Left ventricle myocardium inferior (tissue), 1 donor: ENCODE results near the gene PIGN. TPM values are rescaled to one million over a fixed set of nuclear protein-coding genes. Genes with fewer than 3 reads are reported as not detected.

ENCODE experiments used
- DNase-seq: peaks from one replicate; pipeline ENCODE4 v3.0.0-alpha.2; 2020
- H3K27ac ChIP-seq: fragments of 200-600 bp; replicated peaks from 2 replicates; pipeline ENCODE4 v1.8.0; 2021
- H3K27me3 ChIP-seq: fragments of 200-600 bp; 2 replicates; pipeline ENCODE4 v1.8.0; 2021; ENCODE audit warnings: low read depth
- H3K36me3 ChIP-seq: fragments of 200-600 bp; 2 replicates; pipeline ENCODE4 v1.8.0; 2021
- H3K4me1 ChIP-seq: fragments of 200-600 bp; 2 replicates; pipeline ENCODE4 v1.8.0; 2021
- H3K4me3 ChIP-seq: fragments of 200-600 bp; 2 replicates; pipeline ENCODE4 v1.8.0; 2021; ENCODE audit warnings: mild to moderate bottlenecking, moderate library complexity
- H3K9me3 ChIP-seq: fragments of 200-600 bp; replicated peaks from 2 replicates; pipeline ENCODE4 v1.8.0; 2021
- intact Hi-C: fragments of 100-400 bp; cut with micrococcal nuclease; formaldehyde crosslinking; loops from one replicate; pipeline ENCODE4 v1.11.0; 2022
- total RNA-seq: library from RNA; stranded (reverse); fragmentation: NEBNext Ultra II Directional; extraction: Animal tissue kit (Norgen Biotek cat#: 25700); gene quantifications from one replicate; pipeline ENCODE4 v1.2.1, GENCODE V29; 2021
- TF ChIP-seq, protein P1 (sequence below): fragments of 200-600 bp; IDR thresholded peaks from 2 replicates; pipeline ENCODE4 v1.8.0; 2021; ENCODE audit warnings: antibody characterized with exemption, mild to moderate bottlenecking, borderline replicate concordance
- donor health status: DM: no; HTN: yes; CAD: no; lungs with severe emphysema.

Gene PIGN
- total RNA-seq, 1 donor from 2014 or later = 19.7 TPM

DNA sequence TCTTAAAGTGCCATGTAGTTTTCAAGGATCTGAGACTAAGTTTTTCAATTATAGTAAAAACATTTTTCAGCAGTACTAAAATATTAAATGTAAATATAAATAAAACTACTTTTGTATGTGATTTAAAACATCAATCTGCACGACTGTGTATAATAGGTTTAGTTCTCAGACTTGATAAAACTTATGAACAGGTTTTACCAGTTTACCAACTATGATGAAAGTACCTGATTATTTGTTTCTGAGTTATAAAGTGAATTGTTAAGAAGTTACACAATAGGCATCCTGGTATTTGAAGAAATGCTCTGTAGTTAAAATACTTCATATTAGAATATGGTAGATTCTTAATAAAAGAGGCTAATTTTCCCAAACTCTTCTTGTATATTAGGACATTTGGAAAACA lies 15.0 kb upstream of the PIGN start:
- no peak for DNase-seq
- H3K36me3 ChIP-seq = no peaks in the 10 kb centered on the region
- no peaks in the 10 kb centered on the region for H3K9me3 ChIP-seq
- intact Hi-C loops = no loop called here
- H3K4me1 ChIP-seq = peaks cover 29% of the 10 kb centered on the region
- H3K27ac ChIP-seq = no peak overlapping the region
- TF ChIP-seq, protein P1, sequence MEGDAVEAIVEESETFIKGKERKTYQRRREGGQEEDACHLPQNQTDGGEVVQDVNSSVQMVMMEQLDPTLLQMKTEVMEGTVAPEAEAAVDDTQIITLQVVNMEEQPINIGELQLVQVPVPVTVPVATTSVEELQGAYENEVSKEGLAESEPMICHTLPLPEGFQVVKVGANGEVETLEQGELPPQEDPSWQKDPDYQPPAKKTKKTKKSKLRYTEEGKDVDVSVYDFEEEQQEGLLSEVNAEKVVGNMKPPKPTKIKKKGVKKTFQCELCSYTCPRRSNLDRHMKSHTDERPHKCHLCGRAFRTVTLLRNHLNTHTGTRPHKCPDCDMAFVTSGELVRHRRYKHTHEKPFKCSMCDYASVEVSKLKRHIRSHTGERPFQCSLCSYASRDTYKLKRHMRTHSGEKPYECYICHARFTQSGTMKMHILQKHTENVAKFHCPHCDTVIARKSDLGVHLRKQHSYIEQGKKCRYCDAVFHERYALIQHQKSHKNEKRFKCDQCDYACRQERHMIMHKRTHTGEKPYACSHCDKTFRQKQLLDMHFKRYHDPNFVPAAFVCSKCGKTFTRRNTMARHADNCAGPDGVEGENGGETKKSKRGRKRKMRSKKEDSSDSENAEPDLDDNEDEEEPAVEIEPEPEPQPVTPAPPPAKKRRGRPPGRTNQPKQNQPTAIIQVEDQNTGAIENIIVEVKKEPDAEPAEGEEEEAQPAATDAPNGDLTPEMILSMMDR = no peak
- H3K27me3 ChIP-seq = no peaks in the 10 kb centered on the region
- H3K4me3 ChIP-seq = no peak overlapping the region

- peaks cover 33% of the 10 kb centered on the region for H3K4me1 ChIP-seq
- no peak overlapping the region for H3K27ac ChIP-seq
- H3K4me3 ChIP-seq = no peak overlapping the region
- no peaks in the 10 kb centered on the region for H3K27me3 ChIP-seq
- intact Hi-C loops = no loop called here
- no peaks in the 10 kb centered on the region for H3K9me3 ChIP-seq
- TF ChIP-seq, protein P1 = no peak
- H3K36me3 ChIP-seq = no peaks in the 10 kb centered on the region
- no peak for DNase-seq
Observed at GRCh38 chr18:62200121-62200914, 13.5 kb upstream of the PIGN start.

- H3K36me3 ChIP-seq = no peaks in the 10 kb centered on the region
Observed at GRCh38 chr18:62199629-62200028, 12.8 kb upstream of the PIGN start.

GRCh38 chr18:62198259-62198658 lies 11.4 kb upstream of the PIGN start:
- H3K4me1 ChIP-seq = peaks cover 33% of the 10 kb centered on the region
- no peaks in the 10 kb centered on the region for H3K9me3 ChIP-seq
- no peak overlapping the region for H3K27ac ChIP-seq
- no peak overlapping the region for H3K4me3 ChIP-seq
- intact Hi-C loops = no loop called here
- H3K36me3 ChIP-seq = no peaks in the 10 kb centered on the region
- no peak for DNase-seq
- TF ChIP-seq, protein P1 = no peak
- no peaks in the 10 kb centered on the region for H3K27me3 ChIP-seq

More at GRCh38 chr18:62199629-62200028, 12.8 kb upstream of the PIGN start:
- H3K27ac ChIP-seq = no peak overlapping the region
- intact Hi-C loops = no loop called here
- DNase-seq = no peak
- no peaks in the 10 kb centered on the region for H3K9me3 ChIP-seq
- peaks cover 33% of the 10 kb centered on the region for H3K4me1 ChIP-seq
- H3K27me3 ChIP-seq = no peaks in the 10 kb centered on the region
- no peak overlapping the region for H3K4me3 ChIP-seq
- TF ChIP-seq, protein P1 = no peak

- Histone ChIP-seq H3K27ac (no peak overlapping the region), H3K27me3 (no peaks in the 10 kb centered on the region), H3K4me3 (no peak overlapping the region), H3K36me3 (no peaks in the 10 kb centered on the region), H3K4me1 (peaks cover 33% of the 10 kb centered on the region), H3K9me3 (no peaks in the 10 kb centered on the region)
- no peak for DNase-seq
- TF ChIP-seq, protein P1 = no peak
- intact Hi-C loops = no loop called here
Observed at GRCh38 chr18:62196980-62197379, 10.1 kb upstream of the PIGN start.
